Esophagus squamous epithelium (tissue), 4 donors: ENCODE results near the gene SPON1.

Experiments used
- CTCF ChIP-seq, 6 experiments: fragments of 450-650 bp in 4 of 6; fragments of 200-600 bp in 2 of 6; sonication (generic) in 2 of 6; IDR thresholded peaks; one replicate each; pipeline ENCODE4 v1.5.1; 2016 to 2019; ENCODE audit warnings: antibody characterized with exemption in 6 of 6, mild to moderate bottlenecking in 4 of 6, moderate library complexity in 4 of 6
- POLR2A ChIP-seq, 4 donors: fragments of 450-650 bp; IDR thresholded peaks; one replicate each; pipeline ENCODE4 v1.6.1; 2017; ENCODE audit warnings: antibody characterized with exemption in 4 of 4, mild to moderate bottlenecking in 4 of 4, moderate library complexity in 3 of 4

DNA sequence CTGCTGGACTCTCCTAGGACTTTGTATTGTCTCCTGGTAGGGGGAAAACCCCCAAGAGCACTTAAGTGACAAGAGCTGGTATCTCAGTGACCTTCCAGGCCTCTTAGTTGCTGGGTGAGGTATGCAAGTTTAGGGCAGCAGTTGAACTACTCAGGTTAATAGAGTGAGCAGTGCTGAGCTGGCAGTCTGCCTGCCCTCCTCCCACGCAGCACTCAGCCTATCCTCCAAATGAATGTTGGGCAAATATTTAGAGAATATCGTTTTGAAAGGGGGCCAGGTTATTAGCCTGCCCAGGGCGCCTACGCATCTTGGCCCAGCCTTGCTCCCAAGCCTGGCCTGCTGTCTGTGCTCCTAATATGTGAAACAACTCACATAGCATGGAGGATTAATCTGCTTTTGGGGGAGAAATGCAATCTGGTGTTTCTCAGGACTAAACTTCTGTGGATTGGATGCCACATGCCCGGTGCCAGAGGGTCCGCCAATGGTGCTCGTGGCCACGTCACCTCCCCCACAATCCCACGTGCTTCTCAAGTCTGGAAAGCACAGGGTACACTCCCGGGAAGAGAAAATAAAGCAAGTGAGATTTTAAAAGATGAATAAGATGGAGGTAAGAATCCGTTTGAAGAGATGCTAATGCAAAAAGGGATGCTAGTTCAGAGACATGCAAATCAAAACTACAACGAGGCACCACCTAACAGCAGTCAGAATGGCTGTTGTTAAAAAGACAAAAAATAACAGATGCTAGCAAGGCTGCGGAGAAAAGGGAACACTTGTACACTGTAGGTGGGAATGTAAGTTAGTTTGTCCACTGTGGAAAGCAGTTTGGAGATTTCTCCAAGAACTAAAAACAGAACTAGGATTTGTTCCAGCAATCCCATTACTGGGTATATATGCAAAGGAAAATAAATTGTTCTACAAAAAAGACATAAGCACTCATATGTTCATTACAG lies 67.7 kb downstream of the SPON1 start:
- TF ChIP-seq CTCF (IDR thresholded peaks at IDR 0.05) (no peak), POLR2A (IDR thresholded peaks at IDR 0.05) (no peak)
